ENCODE data around the gene CXCL11.

DNA sequence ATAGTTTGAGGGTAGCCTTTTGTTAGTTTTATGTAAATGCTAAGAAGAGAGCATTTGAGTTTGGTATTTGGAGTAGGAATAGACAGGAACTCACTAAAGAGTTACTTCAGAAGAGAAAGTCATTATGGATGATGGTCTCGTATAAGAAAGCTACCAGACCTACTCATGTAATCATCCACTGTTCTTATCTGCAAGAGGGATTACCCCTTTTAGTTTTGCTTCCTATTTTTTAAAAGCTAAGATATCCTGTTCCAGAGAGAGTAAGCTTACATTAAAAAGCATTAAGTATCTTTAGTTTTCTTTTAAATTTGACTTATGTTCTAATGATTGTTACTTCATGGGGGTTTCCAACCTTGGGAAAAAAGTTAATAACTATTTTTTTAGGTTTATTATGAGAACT lies 26.1 kb upstream of the CXCL11 start:
- TF ChIP-seq POLR2AphosphoS5 (IDR thresholded peaks at IDR 0.05) (no peak), POLR2A (IDR thresholded peaks at IDR 0.05) (no peak)

Data from spleen (tissue), 3 donors.